Caco-2 (cell line): ENCODE data around the gene SLCO2A1. TPM values are rescaled to one million over a fixed set of nuclear protein-coding genes. Genes with fewer than 3 reads are reported as not detected.

ENCODE experiments used
- BruUV-seq: library from RNA; stranded (reverse); fragments of 400-500 nt; replicated peaks from 2 replicates; lab custom pipeline; 2021; lab: Mats Ljungman, UMichigan
- CTCF ChIA-PET: fragments of 300-600 bp; sonication (Branson Sonifier 250); formaldehyde crosslinking; loops from one replicate; lab custom pipeline; 2022; ENCODE audit warnings: antibody characterized with exemption; lab: Charles Lee
- POLR2A ChIA-PET: fragments of 300-600 bp; sonication (Branson Sonifier 250); formaldehyde crosslinking; loops from one replicate; lab custom pipeline; 2022; ENCODE audit warnings: antibody characterized with exemption; lab: Charles Lee
- DNase-seq, 2 experiments: peaks; one replicate each; pipeline versions ENCODE4 v3.0.0 to v3.0.0-alpha.2; 2020 to 2022
- H3K27me3 ChIP-seq: replicated peaks from 2 replicates; pipeline ENCODE4 v1.6.0; 2011; ENCODE audit warnings: low read length; ENCODE audit not compliant: control insufficient read depth, insufficient read depth
- H3K36me3 ChIP-seq: 2 replicates; pipeline ENCODE4 v1.5.1; 2011; ENCODE audit warnings: low read length; ENCODE audit not compliant: control insufficient read depth, insufficient read depth
- H3K4me1 ChIP-seq: fragments of 250-450 bp; sonication (Bioruptor Pico); 2 replicates; pipeline ENCODE4 v1.5.1; 2020; ENCODE audit warnings: mild to moderate bottlenecking
- H3K4me3 ChIP-seq: 2 replicates; pipeline ENCODE4 v1.5.1; 2011; ENCODE audit warnings: low read depth, mild to moderate bottlenecking, control low read depth, low read length
- H3K9me3 ChIP-seq: fragments of 250-450 bp; sonication (Bioruptor Pico); 2 replicates; pipeline ENCODE4 v1.5.1; 2020; ENCODE audit warnings: mild to moderate bottlenecking, moderate library complexity
- H3K27ac Mint-ChIP-seq: one replicate; pipeline ENCODE4 v1.8.0; 2022; ENCODE audit warnings: mixed read lengths; ENCODE audit not compliant: unreplicated experiment
- H3K27me3 Mint-ChIP-seq: one replicate; pipeline ENCODE4 v1.8.0; 2022; ENCODE audit warnings: mixed read lengths; ENCODE audit not compliant: insufficient read depth, unreplicated experiment
- H3K36me3 Mint-ChIP-seq: one replicate; pipeline ENCODE4 v1.8.0; 2022; ENCODE audit warnings: mild to moderate bottlenecking, mixed read lengths; ENCODE audit not compliant: insufficient read depth, unreplicated experiment
- H3K4me1 Mint-ChIP-seq: one replicate; pipeline ENCODE4 v1.8.0; 2022; ENCODE audit warnings: low read depth, mixed read lengths; ENCODE audit not compliant: unreplicated experiment
- H3K4me3 Mint-ChIP-seq: one replicate; pipeline ENCODE4 v1.8.0; 2022; ENCODE audit warnings: mild to moderate bottlenecking, moderate library complexity, mixed read lengths; ENCODE audit not compliant: unreplicated experiment
- H3K9me3 Mint-ChIP-seq: one replicate; pipeline ENCODE4 v1.8.0; 2022; ENCODE audit warnings: mixed read lengths; ENCODE audit not compliant: unreplicated experiment
- CTCF ChIP-seq, 2 experiments: fragments of 200-600 bp in 1 of 2; IDR thresholded peaks; 1 replicate in 1 of 2; 2 replicates in 1 of 2; pipeline versions ENCODE4 v1.5.1 to v1.8.0; 2011 to 2022; ENCODE audit warnings: antibody characterized with exemption in 1 of 2, control low read depth in 1 of 2, inconsistent platforms in 1 of 2, low read depth in 1 of 2, low read length in 1 of 2, mild to moderate bottlenecking in 1 of 2, moderate library complexity in 1 of 2; ENCODE audit not compliant: insufficient read depth in 1 of 2, severe bottlenecking in 1 of 2, unreplicated experiment in 1 of 2
- intact Hi-C: fragments of 100-400 bp; cut with micrococcal nuclease; formaldehyde crosslinking; loops from one replicate; pipeline ENCODE4 v1.10.0; 2022; ENCODE audit not compliant: unreplicated experiment
- total RNA-seq: library from RNA; stranded (reverse); gene quantifications from 2 replicates; pipeline ENCODE4 v1.2.3, GENCODE V29; 2022

The SLCO2A1 gene
- total RNA-seq, 1 experiment from 2014 or later = 2.5 TPM

GRCh38 chr3:133888726-133889340 is 140.9 kb downstream of the SLCO2A1 start:
- TF ChIP-seq CTCF (IDR thresholded peaks at IDR 0.05; ENCODE audit: insufficient read depth in 1 of 2, low read depth in 1 of 2, low read length in 1 of 2, severe bottlenecking in 1 of 2, unreplicated experiment in 1 of 2) = no peak
- H3K27me3 Mint-ChIP-seq = peaks cover 8% of the 10 kb centered on the region
- H3K4me3 Mint-ChIP-seq = no peak overlapping the region
- CTCF ChIA-PET = no interaction called here
- Histone ChIP-seq H3K36me3 (no peaks in the 10 kb centered on the region; the same call in 1 of the 2 replicates), H3K4me3 (no peak overlapping the region), H3K27me3 (no peaks in the 10 kb centered on the region), H3K4me1 (no peaks in the 10 kb centered on the region), H3K9me3 (no peaks in the 10 kb centered on the region)
- POLR2A ChIA-PET = no interaction called here
- H3K4me1 Mint-ChIP-seq = no peaks in the 10 kb centered on the region
- BruUV-seq = no TSS peak
- DNase-seq = no peak
- H3K9me3 Mint-ChIP-seq = no peaks in the 10 kb centered on the region
- H3K36me3 Mint-ChIP-seq = no peaks in the 10 kb centered on the region
- intact Hi-C loops = no loop called here
- no peak overlapping the region for H3K27ac Mint-ChIP-seq

- ChIA-PET POLR2A (no interaction called here), CTCF (no interaction called here)
- TF ChIP-seq CTCF (IDR thresholded peaks at IDR 0.05; ENCODE audit: insufficient read depth in 1 of 2, low read depth in 1 of 2, low read length in 1 of 2, severe bottlenecking in 1 of 2, unreplicated experiment in 1 of 2) = no peak
- H3K4me3 Mint-ChIP-seq = no peak overlapping the region
- Histone ChIP-seq H3K4me1 (no peaks in the 10 kb centered on the region), H3K9me3 (no peaks in the 10 kb centered on the region), H3K4me3 (no peak overlapping the region), H3K27me3 (no peaks in the 10 kb centered on the region), H3K36me3 (no peaks in the 10 kb centered on the region; the same call in 1 of the 2 replicates)
- H3K27ac Mint-ChIP-seq = no peak overlapping the region
- H3K4me1 Mint-ChIP-seq = no peaks in the 10 kb centered on the region
- intact Hi-C loops = no loop called here
- BruUV-seq = no TSS peak
- H3K9me3 Mint-ChIP-seq = no peaks in the 10 kb centered on the region
- no peaks in the 10 kb centered on the region for H3K36me3 Mint-ChIP-seq
- peaks cover 8% of the 10 kb centered on the region for H3K27me3 Mint-ChIP-seq
- DNase-seq = no peak
These were observed 141.7 kb downstream of the SLCO2A1 start for GRCh38 chr3:133887803-133888703.

- no TSS peak for BruUV-seq
- no peaks in the 10 kb centered on the region for H3K9me3 ChIP-seq
- H3K4me1 ChIP-seq = 0 out of 2 replicates have a peak, but pooled peaks cover 3% of the 10 kb centered on the region
- H3K36me3 ChIP-seq = no peaks in the 10 kb centered on the region; the same call in 1 of the 2 replicates
- no peak for DNase-seq
- Mint-ChIP-seq H3K4me1 (no peaks in the 10 kb centered on the region), H3K27ac (no peak overlapping the region), H3K9me3 (no peaks in the 10 kb centered on the region), H3K36me3 (no peaks in the 10 kb centered on the region), H3K27me3 (peaks cover 8% of the 10 kb centered on the region), H3K4me3 (no peak overlapping the region)
- intact Hi-C loops = no loop called here
- no peaks in the 10 kb centered on the region for H3K27me3 ChIP-seq
- ChIA-PET POLR2A (no interaction called here), CTCF (no interaction called here)
- no peak overlapping the region for H3K4me3 ChIP-seq
- no peak for TF ChIP-seq CTCF (IDR thresholded peaks at IDR 0.05; ENCODE audit: insufficient read depth in 1 of 2, low read depth in 1 of 2, low read length in 1 of 2, severe bottlenecking in 1 of 2, unreplicated experiment in 1 of 2)
These were observed 142.5 kb downstream of the SLCO2A1 start for GRCh38 chr3:133887074-133887802.
